Progenitor cell of endocrine pancreas (in vitro differentiated cells): ENCODE results near the gene CD14. TPM values are rescaled to one million over a fixed set of nuclear protein-coding genes. Genes with fewer than 3 reads are reported as not detected.
"Not testable (repeated sequence)": the region's sequence is repeated elsewhere in the genome, so short reads cannot be mapped to it uniquely, and the experiment has no call there.

ENCODE experiments used
- DNase-seq: peaks from one replicate; pipeline ENCODE4 v3.0.0; 2021; ENCODE audit warnings: low spot score; ENCODE audit not compliant: unreplicated experiment
- H3K27ac Mint-ChIP-seq: 2 replicates; pipeline ENCODE4 v1.8.0; 2021; ENCODE audit warnings: mild to moderate bottlenecking, moderate library complexity, mixed read lengths
- H3K27me3 Mint-ChIP-seq: 2 replicates; pipeline ENCODE4 v1.8.0; 2021; ENCODE audit warnings: mixed read lengths
- H3K36me3 Mint-ChIP-seq: 2 replicates; pipeline ENCODE4 v1.8.0; 2022; ENCODE audit warnings: mixed read lengths; ENCODE audit not compliant: insufficient read depth
- H3K4me1 Mint-ChIP-seq: 2 replicates; pipeline ENCODE4 v1.8.0; 2021; ENCODE audit warnings: low read depth, mixed read lengths
- H3K4me3 Mint-ChIP-seq: 2 replicates; pipeline ENCODE4 v1.8.0; 2021; ENCODE audit warnings: low read depth, mild to moderate bottlenecking, moderate library complexity, mixed read lengths
- H3K9me3 Mint-ChIP-seq: 2 replicates; pipeline ENCODE4 v1.8.0; 2021; ENCODE audit warnings: low read depth, mixed read lengths
- total RNA-seq: library from RNA; stranded (reverse); gene quantifications from 2 replicates; pipeline ENCODE4 v1.2.1, GENCODE V29; 2021
- TF ChIP-seq, protein P1 (sequence below): fragments of 200-600 bp; sonication (generic); IDR thresholded peaks from one replicate; pipeline ENCODE4 v1.5.0; 2021; ENCODE audit warnings: antibody characterized with exemption, mild to moderate bottlenecking; ENCODE audit not compliant: unreplicated experiment

CD14 gene
- total RNA-seq, 1 donor from 2014 or later: not detected

- DNase-seq: no peak
- TF ChIP-seq, protein P1, sequence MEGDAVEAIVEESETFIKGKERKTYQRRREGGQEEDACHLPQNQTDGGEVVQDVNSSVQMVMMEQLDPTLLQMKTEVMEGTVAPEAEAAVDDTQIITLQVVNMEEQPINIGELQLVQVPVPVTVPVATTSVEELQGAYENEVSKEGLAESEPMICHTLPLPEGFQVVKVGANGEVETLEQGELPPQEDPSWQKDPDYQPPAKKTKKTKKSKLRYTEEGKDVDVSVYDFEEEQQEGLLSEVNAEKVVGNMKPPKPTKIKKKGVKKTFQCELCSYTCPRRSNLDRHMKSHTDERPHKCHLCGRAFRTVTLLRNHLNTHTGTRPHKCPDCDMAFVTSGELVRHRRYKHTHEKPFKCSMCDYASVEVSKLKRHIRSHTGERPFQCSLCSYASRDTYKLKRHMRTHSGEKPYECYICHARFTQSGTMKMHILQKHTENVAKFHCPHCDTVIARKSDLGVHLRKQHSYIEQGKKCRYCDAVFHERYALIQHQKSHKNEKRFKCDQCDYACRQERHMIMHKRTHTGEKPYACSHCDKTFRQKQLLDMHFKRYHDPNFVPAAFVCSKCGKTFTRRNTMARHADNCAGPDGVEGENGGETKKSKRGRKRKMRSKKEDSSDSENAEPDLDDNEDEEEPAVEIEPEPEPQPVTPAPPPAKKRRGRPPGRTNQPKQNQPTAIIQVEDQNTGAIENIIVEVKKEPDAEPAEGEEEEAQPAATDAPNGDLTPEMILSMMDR: no peak
Observed at GRCh38 chr5:140628711-140629110, 4.3 kb downstream of the CD14 start.

DNA sequence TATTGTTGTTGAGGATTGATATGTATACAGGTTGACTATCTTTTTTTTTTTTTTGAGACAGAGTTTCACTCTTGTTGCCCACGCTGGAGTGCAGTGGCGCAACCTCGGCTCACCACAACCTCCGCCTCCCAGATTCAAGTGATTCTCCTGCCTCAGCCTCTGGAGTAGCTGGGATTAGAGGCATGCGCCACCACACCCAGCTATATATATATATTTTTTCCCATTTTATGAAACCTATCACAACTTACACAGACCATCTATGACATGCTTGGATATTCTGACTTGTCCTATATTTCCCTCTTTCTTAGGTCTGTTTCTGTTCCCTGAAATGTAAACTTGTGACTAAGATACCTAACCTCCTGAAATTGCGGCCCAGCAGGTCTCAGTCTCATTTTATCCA is 5.0 kb downstream of the CD14 start:
- TF ChIP-seq, protein P1: no peak
- H3K4me1 Mint-ChIP-seq: no peaks in the 10 kb centered on the region
- H3K27ac Mint-ChIP-seq: no peak overlapping the region
- H3K36me3 Mint-ChIP-seq: peaks cover 4% of the 10 kb centered on the region
- H3K4me3 Mint-ChIP-seq: no peak overlapping the region
- H3K9me3 Mint-ChIP-seq: peaks cover 20% of the 10 kb centered on the region
- no peaks in the 10 kb centered on the region for H3K27me3 Mint-ChIP-seq
- no peak for DNase-seq

More at GRCh38 chr5:140628711-140629110, 4.3 kb downstream of the CD14 start:
- Mint-ChIP-seq H3K27me3 (no peaks in the 10 kb centered on the region), H3K4me1 (no peaks in the 10 kb centered on the region), H3K27ac (no peak overlapping the region), H3K4me3 (no peak overlapping the region), H3K9me3 (peaks cover 20% of the 10 kb centered on the region), H3K36me3 (peaks cover 4% of the 10 kb centered on the region)

- not testable (repeated sequence) for H3K27ac Mint-ChIP-seq, H3K36me3 Mint-ChIP-seq, DNase-seq, H3K4me1 Mint-ChIP-seq, H3K27me3 Mint-ChIP-seq, H3K4me3 Mint-ChIP-seq
- peaks cover 20% of the 10 kb centered on the region for H3K9me3 Mint-ChIP-seq
Observed at GRCh38 chr5:140624886-140625285, 8.1 kb downstream of the CD14 start.

GRCh38 chr5:140623061-140623460 is 9.9 kb downstream of the CD14 start:
- H3K27me3 Mint-ChIP-seq, H3K4me3 Mint-ChIP-seq, H3K36me3 Mint-ChIP-seq, H3K27ac Mint-ChIP-seq, H3K4me1 Mint-ChIP-seq, DNase-seq: not testable (repeated sequence)
- peaks cover 18% of the 10 kb centered on the region for H3K9me3 Mint-ChIP-seq

GRCh38 chr5:140622301-140622700 is 10.7 kb downstream of the CD14 start:
- Mint-ChIP-seq H3K9me3 (peaks cover 11% of the 10 kb centered on the region), H3K4me3 (no peak overlapping the region)

DNA sequence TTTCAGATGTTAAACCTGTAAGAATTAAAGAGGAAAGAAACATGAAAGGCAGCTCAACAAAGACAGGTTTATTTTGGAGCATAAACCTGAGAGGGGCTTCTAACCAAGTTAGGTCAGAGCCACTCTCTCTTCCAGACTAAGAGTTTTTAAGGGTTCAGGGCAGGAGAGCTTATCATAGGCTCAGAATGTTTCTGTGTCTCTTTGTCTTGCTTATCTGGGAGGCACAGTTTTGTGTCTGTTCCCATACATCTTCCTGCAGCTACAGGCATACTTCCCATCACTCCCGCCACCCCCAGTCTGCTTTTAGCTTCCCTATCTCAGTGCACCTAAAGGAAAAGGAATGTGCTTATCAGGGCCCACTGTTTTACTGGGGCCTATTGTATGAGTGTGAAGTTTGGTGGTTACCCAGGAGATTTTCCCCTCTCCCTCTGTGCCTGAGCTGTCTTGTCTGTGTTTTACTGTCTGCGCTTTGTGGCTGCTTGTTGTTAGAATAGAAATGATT is 21.9 kb downstream of the CD14 start:
- DNase-seq: no peak
- H3K4me1 Mint-ChIP-seq: no peaks in the 10 kb centered on the region
- no peak overlapping the region for H3K4me3 Mint-ChIP-seq
- H3K27ac Mint-ChIP-seq: no peak overlapping the region
- H3K27me3 Mint-ChIP-seq: no peaks in the 10 kb centered on the region
- no peaks in the 10 kb centered on the region for H3K36me3 Mint-ChIP-seq
- H3K9me3 Mint-ChIP-seq: peaks cover 15% of the 10 kb centered on the region
- TF ChIP-seq, protein P1: no peak

More at GRCh38 chr5:140622301-140622700, 10.7 kb downstream of the CD14 start:
- Mint-ChIP-seq H3K27ac (no peak overlapping the region), H3K27me3 (no peaks in the 10 kb centered on the region), H3K4me1 (no peaks in the 10 kb centered on the region), H3K36me3 (no peaks in the 10 kb centered on the region)
- TF ChIP-seq, protein P1: no peak
- DNase-seq: no peak
